Measurements from ENCODE around the gene PROS1. TPM values are rescaled to one million over a fixed set of nuclear protein-coding genes. Genes with fewer than 3 reads are reported as not detected.

PROS1 gene
- total RNA-seq, 1 experiment from 2014 or later, result 1.3 TPM

DNA sequence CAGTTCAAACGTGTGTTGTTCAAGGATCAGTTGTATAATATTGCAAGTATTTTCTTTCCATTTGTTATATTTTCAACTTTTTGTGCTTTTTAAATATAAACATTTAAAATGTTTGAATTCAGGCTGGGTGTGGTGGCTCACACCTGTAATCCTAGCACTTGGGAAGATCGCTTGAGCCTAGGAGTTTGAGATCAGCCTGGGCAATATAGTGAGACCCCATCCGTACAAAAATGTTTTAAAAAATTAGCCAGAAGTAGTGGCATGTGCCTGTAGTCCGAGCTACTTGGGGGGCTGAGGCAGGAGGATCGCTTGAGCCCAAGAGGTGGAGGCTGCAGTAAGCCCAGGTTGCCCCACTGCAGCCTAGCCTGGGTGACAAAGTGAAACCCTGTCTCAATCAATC, 10.9 kb upstream of the PROS1 start:
- H3K56ac ChIP-seq (ENCODE audit: insufficient read length, low read depth, low read length), result no peak overlapping the region
- no peak overlapping the region for H2BK5ac ChIP-seq (ENCODE audit: insufficient read length, low read length)
- H2BK120ac ChIP-seq (ENCODE audit: low read depth, low read length, poor library complexity, severe bottlenecking), result no peak overlapping the region
- no peak overlapping the region for H2AK5ac ChIP-seq (ENCODE audit: insufficient read length, low read length)
- H3K79me1 ChIP-seq (ENCODE audit: insufficient read depth, low read depth, low read length, poor library complexity, severe bottlenecking), result peaks cover 2% of the 10 kb centered on the region
- Mint-ChIP-seq H3K27ac (no peak overlapping the region), H3K27me3 (ENCODE audit: low read depth) (no peaks in the 10 kb centered on the region), H3K9me3 (no peaks in the 10 kb centered on the region), H3K4me3 (no peak overlapping the region; a peak in 1 of 5 replicates), H3K36me3 (ENCODE audit: insufficient read depth in 1 of 3, low read depth in 3 of 3) (no peaks in the 10 kb centered on the region), H3K4me1 (peaks cover 7 to 9% of the 10 kb centered on the region in 2 experiments)
- no peak overlapping the region for H2BK15ac ChIP-seq (ENCODE audit: low read depth, low read length)
- H4K8ac ChIP-seq (replicated peaks; ENCODE audit: insufficient read length, low read depth, low read length), result no peak overlapping the region
- H4K20me1 ChIP-seq (ENCODE audit: control insufficient read depth, insufficient read depth, insufficient read length), result no peaks in the 10 kb centered on the region
- H3K4me2 ChIP-seq (ENCODE audit: insufficient read depth, insufficient read length, low read length), result no peak overlapping the region
- WGBS (ENCODE audit: extremely low coverage, insufficient read length, low lambda C conversion rate), result no CpG with 5 or more reads among the region's 5 CpGs
- H2BK12ac ChIP-seq (ENCODE audit: insufficient read length, low read depth, low read length), result no peak overlapping the region
- no peak overlapping the region for H3T11ph ChIP-seq (ENCODE audit: low read length)
- TF ChIP-seq, protein P1, sequence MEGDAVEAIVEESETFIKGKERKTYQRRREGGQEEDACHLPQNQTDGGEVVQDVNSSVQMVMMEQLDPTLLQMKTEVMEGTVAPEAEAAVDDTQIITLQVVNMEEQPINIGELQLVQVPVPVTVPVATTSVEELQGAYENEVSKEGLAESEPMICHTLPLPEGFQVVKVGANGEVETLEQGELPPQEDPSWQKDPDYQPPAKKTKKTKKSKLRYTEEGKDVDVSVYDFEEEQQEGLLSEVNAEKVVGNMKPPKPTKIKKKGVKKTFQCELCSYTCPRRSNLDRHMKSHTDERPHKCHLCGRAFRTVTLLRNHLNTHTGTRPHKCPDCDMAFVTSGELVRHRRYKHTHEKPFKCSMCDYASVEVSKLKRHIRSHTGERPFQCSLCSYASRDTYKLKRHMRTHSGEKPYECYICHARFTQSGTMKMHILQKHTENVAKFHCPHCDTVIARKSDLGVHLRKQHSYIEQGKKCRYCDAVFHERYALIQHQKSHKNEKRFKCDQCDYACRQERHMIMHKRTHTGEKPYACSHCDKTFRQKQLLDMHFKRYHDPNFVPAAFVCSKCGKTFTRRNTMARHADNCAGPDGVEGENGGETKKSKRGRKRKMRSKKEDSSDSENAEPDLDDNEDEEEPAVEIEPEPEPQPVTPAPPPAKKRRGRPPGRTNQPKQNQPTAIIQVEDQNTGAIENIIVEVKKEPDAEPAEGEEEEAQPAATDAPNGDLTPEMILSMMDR (conservative IDR thresholded peaks at IDR 0.05), result no peak
- H4K5ac ChIP-seq (ENCODE audit: insufficient read length, low read depth, low read length), result no peak overlapping the region
- DNase-seq, result no peak
- no peak overlapping the region for H2BK20ac ChIP-seq (ENCODE audit: low read depth, low read length, poor library complexity, severe bottlenecking)
- no peaks in the 10 kb centered on the region for H3K9me3 ChIP-seq (ENCODE audit: control insufficient read depth, low read depth, low read length)
- H3K23ac ChIP-seq (ENCODE audit: insufficient read length, low read depth, low read length), result no peak overlapping the region
- no peaks in the 10 kb centered on the region for H3K23me2 ChIP-seq (ENCODE audit: insufficient read length, low read depth, low read length, poor library complexity, severe bottlenecking)
- H4K91ac ChIP-seq (ENCODE audit: insufficient read length, low read depth, low read length), result no peak overlapping the region
- no peak overlapping the region for H3K18ac ChIP-seq (ENCODE audit: insufficient read length, low read depth, low read length)
- no peaks in the 10 kb centered on the region; the same call in 1 of the 2 replicates for H3K79me2 ChIP-seq (ENCODE audit: insufficient read depth, low read length)
- H3K14ac ChIP-seq (ENCODE audit: insufficient read depth, low read length), result no peak overlapping the region
- H3K9ac ChIP-seq (ENCODE audit: extremely low read depth, insufficient read length, low read length), result no peak overlapping the region
- H3K4me1 ChIP-seq (ENCODE audit: insufficient read depth, low read length), result no peaks in the 10 kb centered on the region
- H3K27me3 ChIP-seq (ENCODE audit: insufficient read depth, low read length), result no peaks in the 10 kb centered on the region
- no peak overlapping the region for H3K27ac ChIP-seq (ENCODE audit: insufficient read length, low read depth, low read length)
- no peak overlapping the region for H2AFZ ChIP-seq (ENCODE audit: low read length)
- no peak overlapping the region for H3K4ac ChIP-seq (ENCODE audit: low read depth, low read length)

Data from H9 (cell line).